PC-3 (cell line): ENCODE results near the gene PSMC1. TPM values are rescaled to one million over a fixed set of nuclear protein-coding genes. Genes with fewer than 3 reads are reported as not detected.

Source experiments
- ATAC-seq: fragments of 200-7000 bp; cut with Tn5 transposase; 2 replicates; pipeline ENCODE4 v1.9.1; 2020; ENCODE audit warnings: mild to moderate bottlenecking, moderate library complexity
- Bru-seq: library from RNA; stranded (reverse); fragments of 400-500 nt; gene quantifications from one replicate; lab custom pipeline; 2021; lab: Mats Ljungman, UMichigan
- BruChase-seq, 2 experiments: library from RNA; stranded (reverse); fragments of 400-500 nt; gene quantifications; one replicate each; lab custom pipeline; 2021; lab: Mats Ljungman, UMichigan
- BruUV-seq: library from RNA; stranded (reverse); fragments of 400-500 nt; replicated peaks from 2 replicates; lab custom pipeline; 2021; lab: Mats Ljungman, UMichigan
- CTCF ChIA-PET: fragments of 300-600 bp; sonication (Branson Sonifier 250); formaldehyde crosslinking; loops from one replicate; lab custom pipeline; 2022; ENCODE audit warnings: antibody characterized with exemption; lab: Charles Lee
- POLR2A ChIA-PET: fragments of 300-600 bp; sonication (Branson Sonifier 250); formaldehyde crosslinking; loops from one replicate; lab custom pipeline; 2022; ENCODE audit warnings: antibody characterized with exemption; ENCODE audit not compliant: unreplicated experiment; lab: Charles Lee
- DNase-seq: peaks from one replicate; pipeline ENCODE4 v3.0.0-alpha.2; 2015
- H2AFZ ChIP-seq: fragments of 300-600 bp; sonication (generic); 2 replicates; pipeline ENCODE4 v1.6.0; 2016; ENCODE audit warnings: antibody characterized with exemption, low read length
- H3F3A ChIP-seq: fragments of 300-600 bp; sonication (generic); one replicate; pipeline ENCODE4 v1.6.0; 2017; ENCODE audit warnings: antibody characterized with exemption, low read length, control low read depth, mild to moderate bottlenecking; ENCODE audit not compliant: unreplicated experiment
- H3K27ac ChIP-seq: fragments of 300-600 bp; sonication (generic); 2 replicates; pipeline ENCODE4 v1.5.1; 2016; ENCODE audit warnings: mild to moderate bottlenecking, low read length
- H3K27me3 ChIP-seq: fragments of 300-600 bp; sonication (generic); 2 replicates; pipeline ENCODE4 v1.6.1; 2016; ENCODE audit warnings: low read length, mixed read lengths
- H3K36me3 ChIP-seq: fragments of 300-600 bp; sonication (generic); 2 replicates; pipeline ENCODE4 v1.6.1; 2016; ENCODE audit warnings: low read depth, mixed run types, low read length, mixed read lengths
- H3K4me1 ChIP-seq: fragments of 300-600 bp; sonication (generic); 2 replicates; pipeline ENCODE4 v1.5.1; 2016; ENCODE audit warnings: low read length; ENCODE audit not compliant: insufficient read depth
- H3K4me2 ChIP-seq: fragments of 300-600 bp; sonication (generic); 2 replicates; pipeline ENCODE4 v1.6.0; 2016; ENCODE audit warnings: low read length
- H3K4me3 ChIP-seq: fragments of 300-600 bp; sonication (generic); 2 replicates; pipeline ENCODE4 v1.5.1; 2016; ENCODE audit warnings: mild to moderate bottlenecking, low read length, mixed read lengths
- H3K79me2 ChIP-seq: fragments of 300-600 bp; sonication (generic); 2 replicates; pipeline ENCODE4 v1.6.1; 2017; ENCODE audit warnings: low read length, mixed read lengths
- H3K9ac ChIP-seq: fragments of 300-600 bp; sonication (generic); 2 replicates; pipeline ENCODE4 v1.6.0; 2016; ENCODE audit warnings: mild to moderate bottlenecking, low read length
- H3K9me2 ChIP-seq: fragments of 300-600 bp; sonication (generic); replicated peaks from 2 replicates; pipeline ENCODE4 v1.6.1; 2016; ENCODE audit warnings: mixed run types, low read length, mixed read lengths
- H3K9me3 ChIP-seq: fragments of 300-600 bp; sonication (generic); 2 replicates; pipeline ENCODE4 v1.6.1; 2016; ENCODE audit warnings: low read length, mixed read lengths
- H4K20me1 ChIP-seq: fragments of 300-600 bp; sonication (generic); 2 replicates; pipeline ENCODE4 v1.6.1; 2016; ENCODE audit warnings: low read length, mixed read lengths
- CTCF ChIP-seq: fragments of 300-600 bp; sonication (generic); conservative IDR thresholded peaks from 2 replicates; pipeline ENCODE4 v1.5.1; 2017; ENCODE audit warnings: antibody characterized with exemption, low read depth, mild to moderate bottlenecking, low read length
- EZH2 ChIP-seq: fragments of 300-600 bp; sonication (generic); IDR thresholded peaks from one replicate; pipeline ENCODE4 v1.6.1; 2017; ENCODE audit warnings: antibody characterized with exemption, mild to moderate bottlenecking, low read length; ENCODE audit not compliant: unreplicated experiment
- intact Hi-C: fragments of 100-400 bp; cut with micrococcal nuclease; formaldehyde crosslinking; loops from 2 replicates; pipeline ENCODE4 v1.9.0; 2023
- long read RNA-seq: library from polyadenylated mRNA; unstranded; transcript quantifications from one replicate; pipeline ENCODE4 v2.0.0, GENCODE V29; 2021; ENCODE audit not compliant: unreplicated experiment
- total RNA-seq: library from RNA; depleted of rRNA; stranded (reverse); fragments of >200 nt; gene quantifications from 2 replicates; pipeline ENCODE4 v1.2.3, GENCODE V29; 2014; rRNA removed

Gene PSMC1
- 160 and 208 TPM in 2 replicates for total RNA-seq
- Bru-seq, nascent RNA, result percentile 88 among the genes with signal in this experiment
- percentile 94 among the genes with signal in this experiment for BruChase-seq, experiment 1, labeled RNA remaining after a 6-hour chase
- BruChase-seq, experiment 2, labeled RNA remaining after a 2-hour chase, result percentile 87 among the genes with signal in this experiment
- long read RNA-seq, full-length matches to known transcripts, result 135 of 157 reads
- long read RNA-seq, partial matches to known transcripts, result 10 of 157 reads
- long read RNA-seq, other reads (novel, unspliced or antisense), result 12 of 157 reads

- Histone ChIP-seq H3K9me2 (no peaks in the 10 kb centered on the region), H4K20me1 (peaks cover 18% of the 10 kb centered on the region), H3K9me3 (no peaks in the 10 kb centered on the region), H3K27ac (peak within 1 kb of the TSS; percentile 87), H3K9ac (peak within 1 kb of the TSS; percentile 100), H3K4me2 (peak within 1 kb of the TSS; percentile 94), H3F3A (no peaks in the 10 kb centered on the region), H2AFZ (peak within 1 kb of the TSS; percentile 81), H3K4me1 (peaks cover 23% of the 10 kb centered on the region), H3K79me2 (peaks cover 38% of the 10 kb centered on the region), H3K27me3 (no peaks in the 10 kb centered on the region), H3K4me3 (peak within 1 kb of the TSS; percentile 99), H3K36me3 (peaks cover 31% of the 10 kb centered on the region)
- BruUV-seq, result TSS peak; percentile 50
- CTCF ChIA-PET, result no interaction called here
- DNase-seq (peak; percentile 94), ATAC-seq (peak; percentile 91)
- TF ChIP-seq EZH2, result no peak
- TF ChIP-seq CTCF, result no peak
- POLR2A ChIA-PET, result interaction anchor here (0.6 to 0.7 kb wide), 2 partner anchors 21 to 126 kb away, joined by 4 to 6 read pairs; no protein-coding TSS in a partner anchor
- intact Hi-C loops, result no loop called here
These were observed at the start of gene PSMC1 for GRCh38 chr14:90256354-90257131. TSS of gene PSMC1 (plus strand) at chr14:90256553. CDS start at chr14:90256598, 45 bp downstream.

GRCh38 chr14:90213099-90213748, 43.1 kb upstream of the PSMC1 start:
- H3K9ac ChIP-seq, result no peak overlapping the region
- intact Hi-C loops, result no loop called here
- no peak for TF ChIP-seq CTCF
- H2AFZ ChIP-seq, result no peak overlapping the region
- H3K4me2 ChIP-seq, result no peak overlapping the region
- H3K36me3 ChIP-seq, result no peaks in the 10 kb centered on the region
- H3K4me1 ChIP-seq, result no peaks in the 10 kb centered on the region
- no TSS peak for BruUV-seq
- H3K27ac ChIP-seq, result no peak overlapping the region
- H3K27me3 ChIP-seq, result no peaks in the 10 kb centered on the region; the same call in 1 of the 2 replicates
- POLR2A ChIA-PET, result no interaction called here
- H3K9me3 ChIP-seq, result no peaks in the 10 kb centered on the region
- H3K4me3 ChIP-seq, result no peak overlapping the region
- H3K79me2 ChIP-seq, result no peaks in the 10 kb centered on the region
- H3K9me2 ChIP-seq, result no peaks in the 10 kb centered on the region
- H3F3A ChIP-seq, result no peaks in the 10 kb centered on the region
- no peaks in the 10 kb centered on the region for H4K20me1 ChIP-seq
- CTCF ChIA-PET, result no interaction called here
- ATAC-seq (no peak), DNase-seq (no peak)
